HG03064 (cell line): ENCODE measurements around the gene BAIAP3.
"Not testable (repeated sequence)": the region's sequence is repeated elsewhere in the genome, so short reads cannot be mapped to it uniquely, and the experiment has no call there.

Experiments used
- ATAC-seq: cut with Tn5 transposase; IDR thresholded peaks from one replicate; pipeline ENCODE4 v1.9.1; 2021; ENCODE audit warnings: low read depth; ENCODE audit not compliant: unreplicated experiment

The BAIAP3 gene

DNA sequence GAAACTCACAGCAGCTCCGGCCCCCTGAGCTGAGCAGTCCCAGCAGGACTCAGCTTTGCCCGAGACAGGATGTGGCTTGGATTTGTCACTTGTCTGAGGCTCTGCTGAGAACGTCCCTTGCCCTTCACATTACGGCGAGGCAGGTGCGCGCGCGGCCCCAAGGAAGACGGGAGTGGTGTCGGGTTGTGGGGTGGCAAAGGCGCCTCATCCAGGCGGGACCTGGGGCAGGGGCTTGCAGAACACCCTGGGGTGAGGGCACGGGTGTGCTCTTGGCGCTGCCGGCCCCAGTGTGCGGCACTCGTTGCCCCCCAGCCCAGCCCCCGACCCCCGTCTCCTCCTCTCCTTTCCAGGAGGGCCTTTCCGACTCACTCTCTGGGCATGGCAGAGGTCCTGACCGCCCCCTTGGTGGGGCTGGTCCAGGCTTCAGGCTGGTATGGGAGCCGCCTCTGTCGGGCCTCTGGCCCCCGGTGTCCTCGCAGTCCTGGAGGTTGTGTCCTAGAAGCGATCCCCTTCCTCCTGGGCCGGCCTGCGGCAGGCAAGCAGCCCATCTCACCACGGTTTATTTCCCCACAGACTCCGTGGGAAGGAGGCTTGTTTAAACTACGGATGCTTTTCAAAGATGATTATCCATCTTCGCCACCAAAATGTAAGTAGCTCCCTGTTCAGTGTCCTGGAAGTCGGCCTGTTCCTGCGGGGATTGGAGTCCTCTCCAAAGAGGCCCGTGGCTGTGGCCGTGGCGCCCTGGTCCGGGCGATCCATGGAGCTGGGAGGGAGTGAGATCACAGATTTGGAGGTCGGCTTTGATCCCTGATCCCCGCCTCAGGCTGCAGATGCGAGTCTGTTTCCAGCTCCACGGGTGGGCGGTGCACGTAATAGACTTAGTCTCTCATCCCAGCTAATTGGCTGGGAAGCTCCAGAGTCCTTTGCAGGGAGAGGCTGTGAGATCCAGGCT is 18.1 kb upstream of the BAIAP3 start:
- no peak for ATAC-seq

DNA sequence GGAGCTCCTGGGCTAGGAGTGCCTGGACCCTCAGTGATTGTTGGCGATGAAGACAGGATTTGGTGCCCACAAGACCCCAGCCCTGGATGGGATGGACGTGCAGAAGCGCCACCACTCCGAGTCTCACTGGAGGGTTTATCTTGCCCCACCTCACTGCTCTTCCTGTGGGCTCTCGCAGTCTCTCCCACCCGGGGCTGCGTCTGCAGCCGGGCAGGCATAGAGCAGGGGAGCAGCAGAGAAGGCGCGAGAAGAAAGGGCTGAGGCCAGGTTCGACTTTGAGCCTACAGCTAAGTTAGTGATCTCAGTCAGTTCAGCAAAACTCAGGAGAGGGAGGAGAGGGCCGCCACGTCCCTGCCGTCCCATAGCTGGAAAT is 17.4 kb upstream of the BAIAP3 start:
- no peak for ATAC-seq

DNA sequence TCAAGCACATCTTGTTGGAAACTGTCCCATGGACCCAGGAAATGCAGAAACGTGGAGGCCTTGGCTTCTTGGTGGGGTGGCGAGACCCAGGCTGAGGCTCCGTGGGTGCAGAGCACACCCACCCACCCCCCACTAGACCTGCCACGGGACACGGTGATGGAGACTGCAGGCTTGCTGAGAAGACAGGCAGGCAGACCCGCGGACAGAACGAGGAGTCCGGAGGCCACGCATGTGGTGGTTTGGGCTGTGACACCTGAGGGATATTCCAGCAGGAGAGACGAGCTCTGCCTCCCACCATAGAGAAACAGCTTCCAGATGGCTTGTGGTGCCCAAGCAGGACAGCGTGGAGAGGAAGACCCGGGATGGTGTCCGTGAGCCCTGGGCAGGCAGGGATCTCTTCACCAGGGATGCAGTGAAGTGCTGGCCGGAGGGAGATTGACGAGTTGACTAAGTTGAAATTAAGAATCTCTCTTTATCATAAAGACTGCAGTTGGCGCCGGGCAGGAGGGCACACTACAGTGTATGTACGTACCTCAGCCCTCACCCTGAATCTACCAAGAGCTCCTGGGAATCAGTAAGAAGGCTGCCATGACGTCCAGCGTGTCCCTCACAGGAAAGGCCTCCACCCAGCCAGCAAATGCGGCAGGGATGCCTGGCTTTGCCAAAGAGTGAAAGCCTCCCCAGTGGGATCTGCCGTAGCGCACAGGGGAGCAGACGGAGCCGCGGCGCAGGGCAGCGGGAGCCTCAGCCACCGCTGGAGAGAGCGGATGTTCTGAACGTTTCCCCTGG is 15.8 kb upstream of the BAIAP3 start:
- no peak for ATAC-seq

DNA sequence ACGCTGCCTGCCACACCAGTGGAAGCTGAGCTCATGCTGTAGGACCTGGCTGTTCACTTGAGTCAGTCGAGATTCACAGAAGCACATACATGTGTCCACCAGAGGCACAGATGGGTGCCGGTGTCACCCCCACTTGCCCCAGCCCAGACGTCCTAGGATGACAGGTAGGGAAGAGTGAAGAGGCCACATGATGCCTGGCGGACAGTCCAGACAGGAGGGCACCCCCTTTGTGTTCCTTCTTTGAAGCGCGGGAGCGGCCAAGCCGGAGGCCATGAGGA is 15.2 kb upstream of the BAIAP3 start:
- no peak for ATAC-seq

DNA sequence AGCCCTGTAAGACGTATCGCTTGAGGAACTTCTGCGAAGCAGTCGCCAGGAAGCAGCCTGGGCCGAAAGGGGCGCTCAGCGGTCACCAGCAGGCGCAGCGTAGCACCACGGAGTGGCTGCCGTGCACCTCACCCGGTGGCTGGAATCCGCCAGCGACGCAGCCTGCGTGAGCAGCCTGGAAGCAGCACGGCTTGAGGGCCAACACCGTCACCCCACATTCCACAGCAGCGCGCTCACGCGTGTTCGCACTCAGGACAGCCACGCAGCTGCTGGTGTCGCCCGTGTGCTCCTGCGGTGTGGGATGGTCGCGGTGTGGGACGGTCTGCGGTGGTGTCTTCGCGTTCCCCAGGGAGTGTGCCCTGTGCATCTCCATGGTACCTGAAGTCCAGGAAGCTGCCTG is 14.4 kb upstream of the BAIAP3 start:
- no peak for ATAC-seq

DNA sequence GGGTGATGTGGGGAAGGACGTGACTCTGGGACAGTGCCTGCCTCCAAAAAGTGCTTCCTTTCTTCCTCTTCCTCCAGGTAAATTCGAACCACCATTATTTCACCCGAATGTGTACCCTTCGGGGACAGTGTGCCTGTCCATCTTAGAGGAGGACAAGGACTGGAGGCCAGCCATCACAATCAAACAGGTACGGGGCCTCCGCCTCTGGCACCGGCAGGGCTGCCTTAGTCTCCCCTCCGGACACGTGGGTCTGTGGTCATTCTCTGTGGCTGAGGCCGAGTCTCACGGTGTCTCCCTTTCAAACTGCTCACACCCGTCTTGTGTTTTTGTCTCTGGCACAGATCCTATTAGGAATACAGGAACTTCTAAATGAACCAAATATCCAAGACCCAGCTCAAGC is 13.3 kb upstream of the BAIAP3 start:
- ATAC-seq = no peak

DNA sequence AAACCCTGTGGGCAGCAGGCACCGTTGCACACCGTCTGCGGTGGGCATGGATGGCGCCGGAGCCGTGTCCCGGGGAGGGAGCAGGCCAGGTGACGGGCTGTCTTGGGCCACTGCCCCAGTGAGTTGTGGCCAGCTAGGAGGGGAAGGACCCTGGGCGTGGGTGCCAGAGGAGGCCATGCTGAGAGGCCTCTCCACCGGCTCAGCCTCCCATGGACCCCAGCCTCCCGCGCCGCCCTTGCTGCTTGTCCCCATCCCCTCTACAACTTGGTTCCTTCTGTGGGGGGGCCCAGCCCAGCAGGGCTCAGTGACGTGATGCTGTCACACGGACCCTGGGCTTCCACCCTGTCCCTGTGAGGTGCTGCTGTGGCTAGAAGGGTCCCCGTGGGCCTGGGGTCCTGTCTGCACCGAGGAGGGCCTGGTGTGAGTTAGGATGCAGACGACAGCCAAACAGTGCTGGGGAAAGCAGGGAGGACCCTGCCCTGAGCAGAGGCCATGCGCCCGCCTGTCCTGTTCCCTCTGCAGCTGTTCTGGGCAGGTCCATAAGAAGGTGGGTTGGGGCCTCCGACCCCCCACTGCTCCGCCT is 12.7 kb upstream of the BAIAP3 start:
- ATAC-seq = no peak

DNA sequence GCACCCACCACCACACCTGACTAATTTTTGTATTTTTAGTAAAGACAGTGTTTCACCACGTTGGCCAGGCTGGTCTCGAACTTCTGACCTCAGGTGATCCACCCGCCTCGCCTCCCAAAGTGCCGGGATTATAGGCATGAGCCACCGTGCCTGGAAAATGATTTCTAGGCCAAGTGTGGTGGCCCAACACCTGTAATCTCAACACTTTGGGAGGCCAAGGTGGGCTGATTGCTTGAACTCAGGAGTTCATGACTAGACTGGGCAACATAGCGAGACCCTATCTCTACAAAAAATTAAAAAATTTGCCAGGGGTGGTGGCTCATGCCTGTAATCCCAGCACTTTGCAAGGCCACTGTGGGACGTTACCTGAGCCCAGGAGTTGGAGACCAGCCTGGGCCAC is 11.0 kb upstream of the BAIAP3 start:
- ATAC-seq = no peak

DNA sequence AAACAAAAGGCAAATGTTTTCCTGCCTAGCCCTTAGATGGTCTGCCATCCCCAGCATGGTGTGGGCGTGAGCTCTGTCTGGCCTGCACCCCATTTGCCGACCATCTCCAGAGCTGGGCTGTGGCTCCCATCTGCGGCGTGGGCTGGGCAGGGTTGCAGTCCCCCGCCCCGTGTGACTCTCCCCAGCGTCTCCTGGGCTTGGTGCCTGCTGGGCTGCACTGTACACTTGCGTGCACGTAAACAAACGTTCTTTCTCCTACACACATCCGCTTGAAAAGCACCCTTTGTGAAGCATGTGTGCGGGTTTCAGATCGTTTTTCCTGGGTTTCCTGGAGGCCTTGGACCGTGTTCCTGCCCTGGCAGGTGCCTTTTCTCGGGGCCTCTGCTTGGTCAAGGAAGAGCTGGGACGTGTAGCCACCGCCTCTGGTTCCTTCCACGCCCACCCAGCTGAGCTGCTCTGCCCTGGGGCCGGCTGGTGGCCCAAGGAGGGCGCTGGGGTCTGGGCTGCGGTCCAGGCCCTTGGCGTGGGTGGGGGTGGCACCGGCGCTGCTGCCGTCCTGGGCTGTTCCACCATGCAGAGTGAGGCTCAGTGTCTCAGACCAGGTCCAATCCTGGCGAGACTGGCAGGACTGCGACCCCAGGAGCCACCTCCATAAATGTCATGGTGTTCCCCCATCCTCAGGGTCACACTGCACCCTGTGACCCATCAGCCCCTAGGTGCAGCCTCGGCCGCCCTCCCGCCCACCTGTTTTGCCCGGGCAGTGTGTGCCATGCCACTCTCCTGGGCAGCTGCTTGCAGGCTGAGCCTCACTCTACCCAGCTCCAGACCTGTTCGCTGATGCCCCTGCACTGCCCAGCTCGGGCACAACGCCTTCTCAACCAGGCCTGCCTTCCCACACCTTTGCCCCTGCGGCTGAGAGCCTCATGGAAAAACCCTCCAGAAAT is 9.9 kb upstream of the BAIAP3 start:
- ATAC-seq = no peak

DNA sequence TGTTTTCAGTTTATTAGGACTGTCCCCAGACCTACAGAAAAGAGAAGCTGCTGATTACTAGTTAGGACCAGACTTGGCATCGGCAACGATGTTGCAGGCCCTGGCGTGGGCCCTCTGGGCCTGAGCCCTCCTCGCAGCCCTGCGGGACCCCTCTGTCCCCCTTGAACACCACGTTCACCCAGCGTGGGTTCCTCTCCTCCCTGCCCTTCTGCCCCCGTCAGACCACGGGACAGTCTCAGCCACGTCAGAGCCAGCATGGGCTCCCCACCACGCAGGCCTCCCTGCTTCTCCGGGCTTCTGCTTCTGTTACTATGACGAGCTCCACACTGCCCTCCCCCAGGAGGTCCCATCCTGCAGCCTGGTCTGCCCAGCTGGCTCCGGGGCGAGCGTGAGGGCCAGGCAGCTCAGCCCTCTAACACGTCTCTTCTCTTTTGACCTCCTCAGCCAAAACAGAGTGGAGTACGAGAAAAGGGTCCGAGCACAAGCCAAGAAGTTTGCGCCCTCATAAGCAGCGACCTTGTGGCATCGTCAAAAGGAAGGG is 9.1 kb upstream of the BAIAP3 start:
- no peak for ATAC-seq

DNA sequence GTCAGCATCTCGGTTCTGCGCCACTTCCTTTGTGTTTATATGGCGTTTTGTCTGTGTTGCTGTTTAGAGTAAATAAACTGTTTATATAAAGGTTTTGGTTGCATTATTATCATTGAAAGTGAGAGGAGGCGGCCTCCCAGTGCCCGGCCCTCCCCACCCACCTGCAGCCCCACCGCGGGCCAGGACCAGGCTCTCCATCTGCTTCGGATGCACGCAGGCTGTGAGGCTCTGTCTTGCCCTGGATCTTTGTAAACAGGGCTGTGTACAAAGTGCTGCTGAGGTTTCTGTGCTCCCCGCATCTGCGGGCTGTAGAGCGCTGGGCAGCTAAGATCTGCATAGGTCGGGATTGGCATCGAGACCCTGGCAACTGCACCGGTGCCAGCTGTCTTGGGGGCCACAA is 8.2 kb upstream of the BAIAP3 start:
- no peak for ATAC-seq

DNA sequence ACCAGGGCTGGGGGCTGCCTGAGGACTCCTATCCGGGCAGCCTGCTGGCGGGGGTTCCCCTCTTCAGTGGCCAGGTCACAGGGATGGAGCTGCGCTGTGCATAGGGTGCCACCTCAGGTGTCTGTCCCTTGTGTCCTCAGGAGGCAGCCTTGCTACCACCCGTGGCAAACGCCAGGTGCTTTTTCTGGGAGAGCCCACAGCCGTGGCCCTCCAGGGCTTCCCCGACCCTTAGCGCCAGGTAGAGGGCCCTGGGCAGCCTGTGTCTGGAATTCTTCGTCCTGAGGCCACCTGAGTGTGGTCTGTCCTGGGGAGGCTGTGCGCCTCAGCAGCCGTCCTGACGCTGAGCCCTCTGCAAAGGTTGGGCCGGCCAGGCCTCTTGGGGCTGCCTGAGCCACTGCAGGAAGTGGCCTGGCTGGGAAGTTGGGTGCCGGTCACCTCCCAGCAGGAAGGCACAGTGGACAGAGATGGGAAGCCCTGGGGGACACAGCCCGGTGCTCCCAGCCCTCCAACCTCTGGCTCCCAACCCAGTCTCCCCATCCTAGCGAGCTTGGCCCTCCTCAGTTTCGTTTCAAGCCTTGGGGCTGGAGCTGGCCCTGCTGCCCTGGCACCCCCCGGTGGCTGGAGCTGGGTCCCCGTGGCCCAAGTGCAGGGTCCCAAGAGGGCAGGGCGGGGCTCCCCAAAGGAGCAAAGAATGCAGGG is 7.6 kb upstream of the BAIAP3 start:
- ATAC-seq = no peak

DNA sequence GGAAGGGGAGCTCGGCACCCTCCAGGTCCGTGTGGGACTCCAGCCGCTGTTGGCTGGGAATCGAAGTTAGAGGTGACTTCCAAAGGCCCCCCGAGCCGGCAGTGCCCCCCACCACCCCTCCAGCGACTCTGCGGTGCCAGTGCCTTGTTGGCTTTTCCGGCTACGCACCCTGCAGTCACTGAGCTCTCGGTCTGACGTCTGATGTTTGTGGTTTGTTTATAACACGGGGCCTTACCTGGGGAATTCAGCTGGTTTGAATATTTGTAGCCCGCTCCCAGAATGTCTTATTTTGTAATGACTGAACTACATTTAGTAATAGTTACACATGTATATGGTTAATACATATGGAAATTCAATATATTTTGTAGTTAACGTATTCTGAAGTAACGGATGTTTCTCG is 7.1 kb upstream of the BAIAP3 start:
- no peak for ATAC-seq

DNA sequence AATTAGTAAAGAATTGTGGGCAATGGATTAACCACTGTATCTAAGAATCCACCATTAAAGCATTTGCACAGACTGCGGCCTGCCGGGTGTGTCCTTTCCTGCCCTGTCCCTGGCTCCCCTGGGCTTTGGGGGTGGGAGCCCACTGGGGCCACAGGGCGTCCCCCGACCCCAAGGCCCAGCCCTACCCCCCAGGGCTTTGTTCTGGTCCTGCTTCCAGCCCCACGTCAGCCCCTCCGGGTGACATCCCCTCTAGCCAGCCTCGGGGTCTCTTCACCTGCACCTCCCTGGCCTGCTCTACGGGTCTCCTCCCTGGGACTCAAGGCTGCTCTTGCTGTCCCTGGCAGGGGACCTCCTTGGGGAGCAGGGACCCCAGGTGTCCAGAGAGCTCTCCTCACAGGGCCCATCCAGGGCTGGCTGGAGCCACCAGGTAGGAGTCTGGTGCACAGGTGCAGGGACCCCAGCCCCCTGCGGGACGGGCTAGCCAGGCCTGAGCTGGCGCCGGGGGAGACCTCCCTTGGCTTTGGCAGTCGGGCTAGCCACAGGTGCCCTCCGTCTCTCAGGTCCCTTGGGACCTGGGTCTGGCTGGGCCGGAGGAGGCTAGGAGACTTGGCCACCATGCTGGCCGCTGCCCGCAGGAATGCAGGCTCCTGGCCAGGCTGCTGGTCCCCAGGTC is 6.4 kb upstream of the BAIAP3 start:
- no peak for ATAC-seq

DNA sequence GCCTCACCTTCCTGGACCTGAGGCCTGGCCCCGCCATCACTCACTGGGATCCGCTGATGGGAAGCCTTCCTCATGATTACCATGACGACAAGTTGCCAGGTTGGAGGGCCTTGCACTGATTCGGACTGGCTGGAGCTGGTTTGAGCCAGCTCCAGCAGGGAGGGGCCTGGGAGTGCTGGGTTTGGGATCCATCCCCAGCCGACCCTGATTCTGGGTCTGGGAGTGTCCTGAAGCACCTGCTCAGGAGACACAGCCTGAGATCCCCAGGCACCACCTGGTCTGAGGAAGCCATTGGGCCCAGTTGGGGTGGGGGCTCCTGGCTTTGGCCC is 5.9 kb upstream of the BAIAP3 start:
- ATAC-seq = no peak

DNA sequence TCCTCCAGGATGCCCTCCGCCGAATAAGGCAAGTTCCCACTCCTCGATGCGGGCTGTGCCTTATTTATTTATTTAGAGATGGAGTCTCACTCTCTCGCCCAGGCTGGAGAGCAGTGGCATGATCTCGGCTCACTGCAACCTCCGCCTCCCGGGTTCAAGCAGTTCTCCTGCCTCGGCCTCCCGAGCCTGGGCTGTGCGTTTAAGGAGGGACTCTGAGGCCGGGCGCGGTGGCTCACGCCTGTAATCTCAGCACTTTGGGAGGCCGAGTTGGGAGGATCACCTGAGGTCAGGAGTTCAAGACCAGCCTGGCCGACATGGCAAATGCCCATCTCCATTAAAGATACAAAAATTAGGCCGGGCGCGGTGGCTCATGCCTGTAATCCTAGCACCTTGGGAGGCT is 5.3 kb upstream of the BAIAP3 start:
- not testable (repeated sequence) for ATAC-seq

DNA sequence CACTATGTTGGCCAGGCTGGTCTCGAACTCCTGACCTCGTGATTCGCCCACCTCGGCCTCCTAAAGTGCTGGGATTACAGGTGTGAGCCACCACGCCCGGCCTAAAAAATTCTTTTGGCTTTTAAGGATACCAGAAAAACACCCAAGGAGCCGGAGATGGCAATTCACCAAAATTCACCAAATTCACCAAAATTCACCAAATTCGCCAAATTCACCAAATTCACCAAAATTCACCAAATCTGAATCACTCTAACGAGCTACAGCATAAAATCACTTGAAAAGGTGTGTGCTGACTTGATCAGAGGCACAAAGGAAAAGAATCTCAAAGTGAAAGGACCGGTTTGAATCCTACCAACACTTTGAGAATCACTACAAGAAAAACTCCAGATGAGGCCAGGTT is 4.5 kb upstream of the BAIAP3 start:
- ATAC-seq = not testable (repeated sequence)

DNA sequence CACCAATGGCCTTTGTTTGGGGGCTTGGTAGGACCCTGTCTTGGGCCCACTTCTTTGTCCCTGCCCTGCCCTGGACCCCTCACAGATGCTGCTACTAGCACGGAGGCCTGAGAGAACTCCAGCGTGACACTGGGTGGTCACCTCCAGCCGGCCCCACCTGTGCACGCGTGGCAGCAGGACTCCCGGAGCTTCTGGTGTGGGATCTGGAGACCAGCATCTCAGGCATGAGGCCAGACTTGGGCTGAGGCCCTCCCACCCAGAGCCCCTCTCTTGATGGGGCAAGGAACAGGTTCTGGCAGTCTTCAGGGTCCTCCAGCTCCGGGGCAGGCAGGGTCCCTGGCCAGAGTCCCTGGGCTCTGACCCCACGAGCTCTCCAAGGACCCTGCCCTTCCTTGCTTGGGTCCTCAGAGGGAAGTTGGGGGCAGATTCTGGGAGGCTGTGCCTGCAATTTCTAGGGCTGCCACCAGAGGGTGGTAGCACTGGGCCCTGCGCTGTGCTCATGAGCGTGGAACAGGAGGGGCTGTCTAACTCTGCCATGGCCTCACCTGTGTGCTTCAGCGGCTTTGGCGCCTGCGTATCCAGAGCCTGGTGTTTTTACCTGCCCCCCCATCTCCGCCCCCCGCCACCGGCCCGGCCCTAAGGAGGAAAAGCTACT is 3.1 kb upstream of the BAIAP3 start:
- ATAC-seq = no peak
